K562 (cell line): ENCODE measurements around the gene SMYD2. TPM values are rescaled to one million over a fixed set of nuclear protein-coding genes. Genes with fewer than 3 reads are reported as not detected.

Experiments
- ATF1 ChIP-seq, 2 experiments: fragments of 450-650 bp in 1 of 2; IDR thresholded peaks; 2 replicates each; pipeline ENCODE4 v1.6.1; 2016; ENCODE audit warnings: missing compliant biosample characterization in 1 of 2, missing genetic modification characterization in 1 of 2
- CBFA2T3 ChIP-seq: fragments of 450-650 bp; IDR thresholded peaks from 2 replicates; pipeline ENCODE4 v1.6.1; 2017
- CEBPB ChIP-seq: fragments of 450-650 bp; IDR thresholded peaks from 2 replicates; pipeline ENCODE4 v1.6.1; 2016; ENCODE audit warnings: missing genetic modification characterization, missing compliant biosample characterization
- CREBBP ChIP-seq: IDR thresholded peaks from one replicate; pipeline ENCODE4 v1.6.1; 2012; ENCODE audit warnings: low read depth, mild to moderate bottlenecking, control low read depth, inconsistent platforms, low read length
- FOXP1 ChIP-seq: sonication (generic); formaldehyde crosslinking; IDR thresholded peaks from 2 replicates; pipeline ENCODE4 v1.8.0; 2022; ENCODE audit warnings: mild to moderate bottlenecking, missing genetic modification reagents
- HNRNPLL ChIP-seq: fragments of 200-400 bp; formaldehyde crosslinking; IDR thresholded peaks from 2 replicates; pipeline ENCODE4 v1.6.1; 2017; ENCODE audit warnings: low read length, low read depth, mild to moderate bottlenecking; ENCODE audit not compliant: poor library complexity, severe bottlenecking
- KAT2B ChIP-seq: IDR thresholded peaks from one replicate; pipeline ENCODE4 v1.6.1; 2012; ENCODE audit warnings: low read depth, mild to moderate bottlenecking, control low read depth, inconsistent platforms, low read length, moderate library complexity
- KLF10 ChIP-seq: fragments of 250-450 bp; sonication (Bioruptor Pico); IDR thresholded peaks from 2 replicates; pipeline ENCODE4 v1.6.1; 2021; ENCODE audit warnings: matching md5 sums
- LARP7 ChIP-seq: fragments of 450-650 bp; IDR thresholded peaks from 2 replicates; pipeline ENCODE4 v1.6.1; 2016
- RFX7 ChIP-seq: fragments of 250-450 bp; sonication (Bioruptor Pico); IDR thresholded peaks from 2 replicates; pipeline ENCODE4 v1.5.1; 2021; ENCODE audit warnings: mild to moderate bottlenecking
- SREBF2 ChIP-seq: sonication (generic); formaldehyde crosslinking; IDR thresholded peaks from 2 replicates; pipeline ENCODE4 v1.4.0; 2020; ENCODE audit warnings: mild to moderate bottlenecking, missing genetic modification reagents
- SRF ChIP-seq, 2 experiments: fragments of 250-450, 450-650 bp in 1 of 2; sonication (Bioruptor Pico) in 1 of 2; sonication (generic) in 1 of 2; formaldehyde crosslinking; IDR thresholded peaks; 2 replicates each; pipeline versions ENCODE4 v1.5.0 to v1.5.1; 2020 to 2022; ENCODE audit warnings: mild to moderate bottlenecking in 1 of 2, missing genetic modification reagents in 1 of 2
- TEAD4 ChIP-seq, 2 experiments: sonication (generic) in 1 of 2; formaldehyde crosslinking in 1 of 2; IDR thresholded peaks; 2 replicates each; pipeline versions ENCODE4 v1.6.1 to v1.8.0; 2012 to 2022; ENCODE audit warnings: borderline replicate concordance in 1 of 2, inconsistent platforms in 1 of 2, low read length in 1 of 2, mild to moderate bottlenecking in 1 of 2, missing genetic modification reagents in 1 of 2
- ZBTB7A ChIP-seq: IDR thresholded peaks from 2 replicates; pipeline ENCODE4 v1.6.1; 2011; ENCODE audit warnings: low read depth, mild to moderate bottlenecking, low read length, moderate library complexity, borderline replicate concordance; ENCODE audit not compliant: control insufficient read depth
- ZNF212 ChIP-seq: fragments of 450-650 bp; formaldehyde crosslinking; IDR thresholded peaks from 2 replicates; pipeline ENCODE4 v1.4.0; 2020; ENCODE audit warnings: mild to moderate bottlenecking
- ZNF232 ChIP-seq: sonication (generic); formaldehyde crosslinking; IDR thresholded peaks from 2 replicates; pipeline ENCODE4 v1.8.0; 2022; ENCODE audit warnings: mild to moderate bottlenecking, missing genetic modification reagents
- polyA plus RNA-seq, 8 experiments: library from polyadenylated mRNA; depleted of rRNA in 4 of 8; stranded (reverse) in 5 of 8; unstranded in 3 of 8; fragments of >200 nt; fragmentation: Nextera tagmentation in 2 of 8; fragmentation: Illumina TruSeq in 1 of 8; extraction: Ambion mirVana in 2 of 8; extraction: Trizol in 1 of 8; gene quantifications; 2 replicates each; pipeline versions ENCODE4 v1.2.1 to v1.2.3, GENCODE V29; 2011 to 2014; ENCODE audit warnings: inconsistent platforms in 1 of 8, missing spikeins in 1 of 8
- total RNA-seq, 7 experiments: library from RNA; depleted of rRNA in 6 of 7; stranded (reverse); fragments of >200 nt in 6 of 7; fragmentation: Illumina TruSeq in 2 of 7; extraction: Trizol in 2 of 7; gene quantifications; 2 replicates each; pipeline versions ENCODE4 v1.2.1 to v1.2.3, GENCODE V29; 2011 to 2021; ENCODE audit warnings: low replicate concordance in 1 of 7
- TF ChIP-seq, protein P1 (sequence below): IDR thresholded peaks from 2 replicates; pipeline ENCODE4 v1.6.1; 2016; ENCODE audit warnings: missing genetic modification characterization, missing compliant biosample characterization
- TF ChIP-seq, protein P2 (sequence below): fragments of 250-450 bp; sonication (Bioruptor Pico); IDR thresholded peaks from 2 replicates; pipeline ENCODE4 v1.9.0; 2021; ENCODE audit warnings: mild to moderate bottlenecking, inconsistent platforms
- TF ChIP-seq, protein P3 (sequence below): fragments of 250-450 bp; sonication (Bioruptor Pico); IDR thresholded peaks from 2 replicates; pipeline ENCODE4 v1.8.0; 2022; ENCODE audit warnings: inconsistent platforms
- TF ChIP-seq, protein P4 (sequence below): fragments of 450-650 bp; formaldehyde crosslinking; conservative IDR thresholded peaks from 2 replicates; pipeline ENCODE4 v1.4.0; 2022; ENCODE audit warnings: mild to moderate bottlenecking, missing genetic modification characterization

SMYD2 gene
- total and polyA plus RNA-seq, 9 of the 15 experiments (the other 6 are each of a cell fraction or from before 2014, with no cell fraction given), result 13.8 to 81.3 (median 39.9) TPM

DNA sequence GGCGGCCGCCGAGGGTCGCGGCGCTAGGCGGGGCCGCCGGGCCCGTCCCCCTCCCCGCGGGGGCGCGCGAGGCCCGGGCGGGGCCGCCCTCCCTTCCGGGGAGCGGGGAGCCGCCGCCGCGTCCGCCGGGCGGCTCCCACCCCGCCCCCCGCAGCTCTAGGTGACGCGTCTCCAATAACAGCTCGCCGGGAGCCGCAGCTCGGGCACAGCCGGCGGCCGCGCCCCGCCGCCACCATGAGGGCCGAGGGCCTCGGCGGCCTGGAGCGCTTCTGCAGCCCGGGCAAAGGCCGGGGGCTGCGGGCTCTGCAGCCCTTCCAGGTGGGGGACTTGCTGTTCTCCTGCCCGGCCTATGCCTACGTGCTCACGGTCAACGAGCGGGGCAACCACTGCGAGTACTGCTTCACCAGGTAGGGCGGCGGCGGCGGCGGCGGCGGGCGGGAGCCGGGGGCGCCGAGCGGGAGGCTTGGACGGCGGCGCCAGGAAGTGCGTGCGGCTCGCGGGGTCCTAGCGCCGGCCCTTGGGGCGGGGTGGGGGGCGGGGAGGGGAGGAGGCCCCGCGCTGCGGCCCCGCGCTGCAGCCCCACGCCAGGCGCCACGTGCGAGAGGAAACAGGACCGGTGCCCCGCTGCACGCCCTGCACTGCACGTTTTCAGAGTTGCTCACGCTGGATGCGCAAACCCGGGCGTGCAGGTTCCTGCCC lies at the start of gene SMYD2 (continued):
- TF ChIP-seq, protein P1, sequence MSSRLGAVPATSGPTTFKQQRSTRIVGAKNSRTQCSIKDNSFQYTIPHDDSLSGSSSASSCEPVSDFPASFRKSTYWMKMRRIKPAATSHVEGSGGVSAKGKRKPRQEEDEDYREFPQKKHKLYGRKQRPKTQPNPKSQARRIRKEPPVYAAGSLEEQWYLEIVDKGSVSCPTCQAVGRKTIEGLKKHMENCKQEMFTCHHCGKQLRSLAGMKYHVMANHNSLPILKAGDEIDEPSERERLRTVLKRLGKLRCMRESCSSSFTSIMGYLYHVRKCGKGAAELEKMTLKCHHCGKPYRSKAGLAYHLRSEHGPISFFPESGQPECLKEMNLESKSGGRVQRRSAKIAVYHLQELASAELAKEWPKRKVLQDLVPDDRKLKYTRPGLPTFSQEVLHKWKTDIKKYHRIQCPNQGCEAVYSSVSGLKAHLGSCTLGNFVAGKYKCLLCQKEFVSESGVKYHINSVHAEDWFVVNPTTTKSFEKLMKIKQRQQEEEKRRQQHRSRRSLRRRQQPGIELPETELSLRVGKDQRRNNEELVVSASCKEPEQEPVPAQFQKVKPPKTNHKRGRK (tag), result no peak
- no peak for TF ChIP-seq CBFA2T3
- no peak for TF ChIP-seq ATF1 (CRISPR knock-in tag; IDR thresholded peaks at IDR 0.05)
- TF ChIP-seq ATF1 (tag; IDR thresholded peaks at IDR 0.05), result peak; percentile 53; the same call in 1 of the 2 replicates
- TF ChIP-seq, protein P2, sequence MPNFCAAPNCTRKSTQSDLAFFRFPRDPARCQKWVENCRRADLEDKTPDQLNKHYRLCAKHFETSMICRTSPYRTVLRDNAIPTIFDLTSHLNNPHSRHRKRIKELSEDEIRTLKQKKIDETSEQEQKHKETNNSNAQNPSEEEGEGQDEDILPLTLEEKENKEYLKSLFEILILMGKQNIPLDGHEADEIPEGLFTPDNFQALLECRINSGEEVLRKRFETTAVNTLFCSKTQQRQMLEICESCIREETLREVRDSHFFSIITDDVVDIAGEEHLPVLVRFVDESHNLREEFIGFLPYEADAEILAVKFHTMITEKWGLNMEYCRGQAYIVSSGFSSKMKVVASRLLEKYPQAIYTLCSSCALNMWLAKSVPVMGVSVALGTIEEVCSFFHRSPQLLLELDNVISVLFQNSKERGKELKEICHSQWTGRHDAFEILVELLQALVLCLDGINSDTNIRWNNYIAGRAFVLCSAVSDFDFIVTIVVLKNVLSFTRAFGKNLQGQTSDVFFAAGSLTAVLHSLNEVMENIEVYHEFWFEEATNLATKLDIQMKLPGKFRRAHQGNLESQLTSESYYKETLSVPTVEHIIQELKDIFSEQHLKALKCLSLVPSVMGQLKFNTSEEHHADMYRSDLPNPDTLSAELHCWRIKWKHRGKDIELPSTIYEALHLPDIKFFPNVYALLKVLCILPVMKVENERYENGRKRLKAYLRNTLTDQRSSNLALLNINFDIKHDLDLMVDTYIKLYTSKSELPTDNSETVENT (CRISPR knock-in tag), result peak; percentile 31; the same call in 1 of the 2 replicates
- TF ChIP-seq ZNF212 (CRISPR knock-in tag), result no peak
- no peak for TF ChIP-seq CEBPB (tag)
- TF ChIP-seq, protein P3, sequence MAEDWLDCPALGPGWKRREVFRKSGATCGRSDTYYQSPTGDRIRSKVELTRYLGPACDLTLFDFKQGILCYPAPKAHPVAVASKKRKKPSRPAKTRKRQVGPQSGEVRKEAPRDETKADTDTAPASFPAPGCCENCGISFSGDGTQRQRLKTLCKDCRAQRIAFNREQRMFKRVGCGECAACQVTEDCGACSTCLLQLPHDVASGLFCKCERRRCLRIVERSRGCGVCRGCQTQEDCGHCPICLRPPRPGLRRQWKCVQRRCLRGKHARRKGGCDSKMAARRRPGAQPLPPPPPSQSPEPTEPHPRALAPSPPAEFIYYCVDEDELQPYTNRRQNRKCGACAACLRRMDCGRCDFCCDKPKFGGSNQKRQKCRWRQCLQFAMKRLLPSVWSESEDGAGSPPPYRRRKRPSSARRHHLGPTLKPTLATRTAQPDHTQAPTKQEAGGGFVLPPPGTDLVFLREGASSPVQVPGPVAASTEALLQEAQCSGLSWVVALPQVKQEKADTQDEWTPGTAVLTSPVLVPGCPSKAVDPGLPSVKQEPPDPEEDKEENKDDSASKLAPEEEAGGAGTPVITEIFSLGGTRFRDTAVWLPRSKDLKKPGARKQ, result no peak
- TF ChIP-seq FOXP1 (CRISPR knock-in tag), result no peak
- no peak for TF ChIP-seq KAT2B
- peak; percentile 95; the same call in 1 of the 2 replicates for TF ChIP-seq ZBTB7A
- TF ChIP-seq TEAD4 (IDR thresholded peaks at IDR 0.05; ENCODE audit: low read length), result no peak
- TF ChIP-seq TEAD4 (CRISPR knock-in tag; IDR thresholded peaks at IDR 0.05; ENCODE audit: borderline replicate concordance), result 0 out of 2 replicates have a peak, but pooled peaks have one; percentile 18
- TF ChIP-seq CREBBP, result no peak
- no peak for TF ChIP-seq RFX7 (CRISPR knock-in tag)
- no peak for TF ChIP-seq SRF (CRISPR knock-in tag; IDR thresholded peaks at IDR 0.05)
- no peak for TF ChIP-seq LARP7
- TF ChIP-seq KLF10, result no peak
- no peak for TF ChIP-seq SREBF2 (CRISPR knock-in tag)
- no peak for TF ChIP-seq ZNF232 (CRISPR knock-in tag)
- TF ChIP-seq, protein P4, sequence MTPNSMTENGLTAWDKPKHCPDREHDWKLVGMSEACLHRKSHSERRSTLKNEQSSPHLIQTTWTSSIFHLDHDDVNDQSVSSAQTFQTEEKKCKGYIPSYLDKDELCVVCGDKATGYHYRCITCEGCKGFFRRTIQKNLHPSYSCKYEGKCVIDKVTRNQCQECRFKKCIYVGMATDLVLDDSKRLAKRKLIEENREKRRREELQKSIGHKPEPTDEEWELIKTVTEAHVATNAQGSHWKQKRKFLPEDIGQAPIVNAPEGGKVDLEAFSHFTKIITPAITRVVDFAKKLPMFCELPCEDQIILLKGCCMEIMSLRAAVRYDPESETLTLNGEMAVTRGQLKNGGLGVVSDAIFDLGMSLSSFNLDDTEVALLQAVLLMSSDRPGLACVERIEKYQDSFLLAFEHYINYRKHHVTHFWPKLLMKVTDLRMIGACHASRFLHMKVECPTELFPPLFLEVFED (CRISPR knock-in tag), result no peak
- TF ChIP-seq HNRNPLL, result peak; percentile 96
